WTC11 (cell line): Measurements from ENCODE around the gene FALEC. TPM values are rescaled to one million over a fixed set of nuclear protein-coding genes. Genes with fewer than 3 reads are reported as not detected.

Source experiments
- ATAC-seq: fragments of 200-7000 bp; cut with Tn5 transposase; 2 replicates; pipeline ENCODE4 v1.10.0; 2021; ENCODE audit warnings: mild to moderate bottlenecking, moderate library complexity
- CTCF ChIA-PET: fragments of 300-600 bp; sonication (Branson Sonifier 250); formaldehyde crosslinking; loops from one replicate; lab custom pipeline; 2021; ENCODE audit warnings: antibody characterized with exemption; lab: Charles Lee
- POLR2A ChIA-PET: fragments of 350-600 bp; sonication (Branson Sonifier 250); formaldehyde crosslinking; loops from one replicate; lab custom pipeline; 2021; ENCODE audit warnings: antibody characterized with exemption; lab: Charles Lee
- DNase-seq: peaks from one replicate; pipeline ENCODE4 v3.0.0; 2021; ENCODE audit warnings: low spot score
- H3K27ac Mint-ChIP-seq: 2 replicates; pipeline ENCODE4 v1.8.0; 2021; ENCODE audit warnings: mixed read lengths
- H3K27me3 Mint-ChIP-seq: 2 replicates; pipeline ENCODE4 v1.8.0; 2021; ENCODE audit warnings: low read depth, mild to moderate bottlenecking, moderate library complexity, mixed read lengths
- H3K36me3 Mint-ChIP-seq: 2 replicates; pipeline ENCODE4 v1.8.0; 2021; ENCODE audit warnings: mixed read lengths
- H3K4me1 Mint-ChIP-seq: 2 replicates; pipeline ENCODE4 v1.8.0; 2022; ENCODE audit warnings: mixed read lengths
- H3K4me3 Mint-ChIP-seq: 2 replicates; pipeline ENCODE4 v1.8.0; 2021; ENCODE audit warnings: mild to moderate bottlenecking, moderate library complexity, mixed read lengths
- H3K9me3 Mint-ChIP-seq: 2 replicates; pipeline ENCODE4 v1.8.0; 2021; ENCODE audit warnings: mixed read lengths
- EMX1 ChIP-seq: fragments of 250-450 bp; sonication (Bioruptor Pico); IDR thresholded peaks from 2 replicates; pipeline ENCODE4 v1.8.0; 2021; ENCODE audit warnings: mild to moderate bottlenecking
- JUN ChIP-seq: sonication (generic); formaldehyde crosslinking; IDR thresholded peaks from 2 replicates; pipeline ENCODE4 v1.8.0; 2023; ENCODE audit warnings: mild to moderate bottlenecking, missing genetic modification reagents
- MXD4 ChIP-seq: fragments of 250-450 bp; sonication (Bioruptor Pico); IDR thresholded peaks from 2 replicates; pipeline ENCODE4 v1.8.0; 2021; ENCODE audit warnings: mild to moderate bottlenecking, moderate library complexity, borderline replicate concordance
- NFATC4 ChIP-seq: fragments of 250-450 bp; sonication (Bioruptor Pico); IDR thresholded peaks from 2 replicates; pipeline ENCODE4 v1.9.0; 2021; ENCODE audit warnings: mild to moderate bottlenecking
- NR1H2 ChIP-seq: sonication (generic); formaldehyde crosslinking; IDR thresholded peaks from 2 replicates; pipeline ENCODE4 v1.9.0; 2021; ENCODE audit warnings: mild to moderate bottlenecking, moderate library complexity, missing genetic modification reagents
- PRRX2 ChIP-seq: fragments of 250-450 bp; sonication (Bioruptor Pico); IDR thresholded peaks from 2 replicates; pipeline ENCODE4 v1.8.0; 2021; ENCODE audit warnings: mild to moderate bottlenecking
- TCF7 ChIP-seq: sonication (generic); formaldehyde crosslinking; IDR thresholded peaks from 2 replicates; pipeline ENCODE4 v1.8.0; 2022; ENCODE audit warnings: mild to moderate bottlenecking, low read depth, missing genetic modification reagents, moderate library complexity
- ZBTB21 ChIP-seq: sonication (generic); formaldehyde crosslinking; IDR thresholded peaks from 2 replicates; pipeline ENCODE4 v1.8.1; 2023; ENCODE audit warnings: mild to moderate bottlenecking, missing genetic modification reagents, borderline replicate concordance
- ZNF416 ChIP-seq: fragments of 250-450 bp; sonication (Bioruptor Pico); IDR thresholded peaks from 2 replicates; pipeline ENCODE4 v1.9.0; 2021; ENCODE audit warnings: mild to moderate bottlenecking, inconsistent platforms
- ZNF423 ChIP-seq: fragments of 250-450 bp; sonication (Bioruptor Pico); IDR thresholded peaks from 2 replicates; pipeline ENCODE4 v2.1.2; 2022; ENCODE audit warnings: mild to moderate bottlenecking, moderate library complexity
- ZNF671 ChIP-seq: fragments of 250-450 bp; sonication (Bioruptor Pico); IDR thresholded peaks from 2 replicates; pipeline ENCODE4 v1.8.0; 2021; ENCODE audit warnings: mild to moderate bottlenecking
- total RNA-seq: library from RNA; stranded (reverse); gene quantifications from 3 replicates; pipeline ENCODE4 v1.2.3, GENCODE V29; 2021
- TF ChIP-seq, protein P1 (sequence below): fragments of 250-450 bp; sonication (Bioruptor Pico); conservative IDR thresholded peaks from 2 replicates; pipeline ENCODE4 v1.9.0; 2021; ENCODE audit warnings: mild to moderate bottlenecking
- TF ChIP-seq, protein P2 (sequence below): sonication (generic); formaldehyde crosslinking; IDR thresholded peaks from 2 replicates; pipeline ENCODE4 v1.8.1; 2023; ENCODE audit warnings: mild to moderate bottlenecking, moderate library complexity, missing genetic modification reagents
- TF ChIP-seq, protein P3 (sequence below): sonication (generic); formaldehyde crosslinking; IDR thresholded peaks from 2 replicates; pipeline ENCODE4 v1.8.1; 2023; ENCODE audit warnings: mild to moderate bottlenecking, missing genetic modification reagents, moderate library complexity
- TF ChIP-seq, protein P4 (sequence below): sonication (generic); formaldehyde crosslinking; IDR thresholded peaks from 2 replicates; pipeline ENCODE4 v1.8.1; 2023; ENCODE audit warnings: mild to moderate bottlenecking, missing genetic modification reagents
- TF ChIP-seq, protein P5 (sequence below): sonication (generic); formaldehyde crosslinking; IDR thresholded peaks from 2 replicates; pipeline ENCODE4 v1.8.0; 2022; ENCODE audit warnings: mild to moderate bottlenecking, missing genetic modification reagents
- TF ChIP-seq, protein P6 (sequence below): sonication (generic); formaldehyde crosslinking; IDR thresholded peaks from 2 replicates; pipeline ENCODE4 v1.8.1; 2022; ENCODE audit warnings: mild to moderate bottlenecking, missing genetic modification reagents, moderate library complexity, borderline replicate concordance
- TF ChIP-seq, protein P7 (sequence below): sonication (generic); formaldehyde crosslinking; IDR thresholded peaks from 2 replicates; pipeline ENCODE4 v1.8.1; 2023; ENCODE audit warnings: mild to moderate bottlenecking, missing genetic modification reagents, borderline replicate concordance

The FALEC gene
- total RNA-seq, 1 experiment from 2014 or later, result 1.2 TPM

DNA sequence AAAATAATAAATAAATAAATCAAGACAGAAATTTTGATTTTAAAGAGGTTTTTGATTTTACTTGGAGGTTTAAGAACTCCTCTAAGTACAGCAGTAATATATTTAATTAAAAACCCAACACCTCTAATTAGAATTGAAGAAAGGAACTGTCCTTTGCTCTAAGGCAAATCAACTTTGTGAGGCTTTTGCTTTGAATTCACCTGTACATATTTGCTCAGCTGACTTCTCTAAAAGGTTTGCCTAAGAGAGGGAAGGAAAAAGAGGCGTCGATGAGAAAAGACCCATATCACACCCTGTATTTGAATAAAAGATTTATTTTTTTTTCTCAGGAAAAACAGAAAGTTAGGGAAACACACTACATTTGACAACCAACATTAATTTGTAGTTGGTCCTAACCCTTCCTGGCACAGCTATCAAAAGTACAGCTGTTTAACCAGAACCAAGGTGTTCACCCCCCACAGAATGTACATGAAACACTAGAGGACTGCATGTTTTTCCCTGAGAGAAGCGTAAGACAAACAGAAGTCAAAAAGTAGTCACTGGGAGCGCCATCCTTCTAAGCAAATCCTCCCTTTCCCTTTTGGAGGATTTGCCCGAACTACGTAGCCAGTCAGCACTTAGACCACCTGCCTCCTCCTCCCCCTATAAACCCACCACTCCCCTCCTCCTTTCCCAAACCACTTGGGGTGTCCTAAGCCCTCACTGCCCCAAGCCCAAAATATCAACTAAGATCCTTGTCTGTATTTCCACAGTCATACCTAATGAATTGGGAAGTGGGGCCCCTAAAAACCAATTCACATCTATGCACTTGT, 58.9 kb downstream of the FALEC start:
- ATAC-seq, result no peak
- H3K27ac Mint-ChIP-seq, result peak overlapping the region; percentile 97
- no peak for DNase-seq
- no peaks in the 10 kb centered on the region; the same call in 1 of the 2 replicates for H3K27me3 Mint-ChIP-seq
- peak overlapping the region; percentile 92 for H3K4me3 Mint-ChIP-seq
- TF ChIP-seq, protein P1, sequence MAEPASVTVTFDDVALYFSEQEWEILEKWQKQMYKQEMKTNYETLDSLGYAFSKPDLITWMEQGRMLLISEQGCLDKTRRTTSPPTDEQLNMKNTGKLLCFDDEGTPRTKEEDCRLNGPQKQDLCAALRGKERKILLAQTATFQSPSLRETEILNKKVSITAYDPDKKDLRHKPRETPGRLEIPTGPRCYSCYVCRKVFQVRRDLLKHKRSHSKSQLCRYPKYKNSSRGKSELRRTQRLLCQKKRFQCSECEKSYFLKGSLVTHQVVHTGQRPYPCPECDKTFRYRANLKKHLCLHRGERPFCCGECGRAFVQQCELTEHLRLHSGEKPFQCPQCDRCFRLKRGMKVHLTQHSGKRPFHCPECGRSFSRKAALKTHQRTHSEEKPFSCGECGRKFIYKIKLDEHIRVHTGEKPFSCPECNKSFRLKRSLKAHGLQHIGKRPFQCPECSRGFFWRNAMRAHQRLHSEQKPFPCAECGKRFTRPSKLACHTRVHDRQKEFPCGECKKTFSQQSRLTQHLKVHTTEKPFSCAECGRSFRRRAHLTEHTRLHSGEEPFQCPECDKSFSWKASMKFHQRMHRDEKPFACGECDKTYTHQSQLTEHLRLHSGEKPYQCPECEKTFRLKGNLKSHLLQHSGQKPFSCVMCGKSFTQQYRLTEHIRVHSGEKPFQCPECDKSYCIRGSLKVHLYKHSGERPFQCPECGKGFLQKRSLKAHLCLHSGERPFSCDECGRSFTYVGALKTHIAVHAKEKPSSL (CRISPR knock-in tag), result 0 out of 2 replicates have a peak, but pooled peaks have one; percentile 31
- 0 out of 2 replicates have a peak, but pooled peaks have one; percentile 73 for TF ChIP-seq PRRX2 (CRISPR knock-in tag)
- TF ChIP-seq, protein P2, sequence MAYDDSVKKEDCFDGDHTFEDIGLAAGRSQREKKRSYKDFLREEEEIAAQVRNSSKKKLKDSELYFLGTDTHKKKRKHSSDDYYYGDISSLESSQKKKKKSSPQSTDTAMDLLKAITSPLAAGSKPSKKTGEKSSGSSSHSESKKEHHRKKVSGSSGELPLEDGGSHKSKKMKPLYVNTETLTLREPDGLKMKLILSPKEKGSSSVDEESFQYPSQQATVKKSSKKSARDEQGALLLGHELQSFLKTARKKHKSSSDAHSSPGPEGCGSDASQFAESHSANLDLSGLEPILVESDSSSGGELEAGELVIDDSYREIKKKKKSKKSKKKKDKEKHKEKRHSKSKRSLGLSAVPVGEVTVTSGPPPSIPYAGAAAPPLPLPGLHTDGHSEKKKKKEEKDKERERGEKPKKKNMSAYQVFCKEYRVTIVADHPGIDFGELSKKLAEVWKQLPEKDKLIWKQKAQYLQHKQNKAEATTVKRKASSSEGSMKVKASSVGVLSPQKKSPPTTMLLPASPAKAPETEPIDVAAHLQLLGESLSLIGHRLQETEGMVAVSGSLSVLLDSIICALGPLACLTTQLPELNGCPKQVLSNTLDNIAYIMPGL, result no peak
- TF ChIP-seq EMX1 (CRISPR knock-in tag), result peak; percentile 44; the same call in 1 of the 2 replicates
- TF ChIP-seq ZNF416 (CRISPR knock-in tag), result 0 out of 2 replicates have a peak, but pooled peaks have one; percentile 44
- peak; percentile 70; the same call in 1 of the 2 replicates for TF ChIP-seq NFATC4
- 0 out of 2 replicates have a peak, but pooled peaks have one; percentile 54 for TF ChIP-seq ZNF671
- TF ChIP-seq ZBTB21, result no peak
- no peaks in the 10 kb centered on the region for H3K9me3 Mint-ChIP-seq
- ChIA-PET POLR2A (interaction anchor here (0.6 to 9.4 kb wide), 2 partner anchors 11 to 31 kb away, joined by 3 to 188 read pairs; no protein-coding TSS in a partner anchor), CTCF (interaction anchor here (1.0 to 7.2 kb wide), 3 partner anchors 13 to 42 kb away, joined by 3 to 68 read pairs (median 5); no protein-coding TSS in a partner anchor)
- H3K4me1 Mint-ChIP-seq, result peaks cover 62% of the 10 kb centered on the region
- peaks cover 76% of the 10 kb centered on the region for H3K36me3 Mint-ChIP-seq

DNA sequence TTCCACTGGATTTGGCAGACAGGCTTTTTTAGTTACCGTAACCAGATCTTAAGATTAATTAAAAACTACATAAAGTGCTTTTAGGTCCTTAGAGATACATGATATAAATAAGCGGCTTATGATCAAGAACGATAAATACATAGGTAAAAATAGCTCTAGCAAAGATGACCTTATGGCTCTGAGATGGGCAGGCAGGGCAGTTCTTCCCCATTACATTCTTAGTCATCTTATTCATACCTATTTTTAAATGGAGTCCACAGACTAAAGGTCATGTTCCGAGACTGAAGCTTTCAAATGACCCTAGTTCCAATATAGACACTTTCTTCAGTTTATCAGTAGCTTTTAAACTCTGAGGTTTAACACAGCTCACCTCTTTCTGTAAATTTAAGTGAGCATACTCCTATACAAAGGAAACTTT, 59.5 kb downstream of the FALEC start:
- Mint-ChIP-seq H3K27me3 (no peaks in the 10 kb centered on the region; the same call in 1 of the 2 replicates), H3K36me3 (peaks cover 76% of the 10 kb centered on the region)
- CTCF ChIA-PET, result interaction anchor here (0.6 to 1.2 kb wide), 3 partner anchors 14 to 43 kb away, joined by 3 to 5 read pairs (median 4); no protein-coding TSS in a partner anchor
- DNase-seq, result no peak
- TF ChIP-seq NFATC4 (no peak), TCF7 (CRISPR knock-in tag) (no peak), MXD4 (CRISPR knock-in tag) (no peak), JUN (CRISPR knock-in tag) (no peak), ZNF423 (no peak), NR1H2 (CRISPR knock-in tag) (no peak)
- TF ChIP-seq, protein P3, sequence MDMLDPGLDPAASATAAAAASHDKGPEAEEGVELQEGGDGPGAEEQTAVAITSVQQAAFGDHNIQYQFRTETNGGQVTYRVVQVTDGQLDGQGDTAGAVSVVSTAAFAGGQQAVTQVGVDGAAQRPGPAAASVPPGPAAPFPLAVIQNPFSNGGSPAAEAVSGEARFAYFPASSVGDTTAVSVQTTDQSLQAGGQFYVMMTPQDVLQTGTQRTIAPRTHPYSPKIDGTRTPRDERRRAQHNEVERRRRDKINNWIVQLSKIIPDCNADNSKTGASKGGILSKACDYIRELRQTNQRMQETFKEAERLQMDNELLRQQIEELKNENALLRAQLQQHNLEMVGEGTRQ (CRISPR knock-in tag), result no peak
- TF ChIP-seq, protein P4, sequence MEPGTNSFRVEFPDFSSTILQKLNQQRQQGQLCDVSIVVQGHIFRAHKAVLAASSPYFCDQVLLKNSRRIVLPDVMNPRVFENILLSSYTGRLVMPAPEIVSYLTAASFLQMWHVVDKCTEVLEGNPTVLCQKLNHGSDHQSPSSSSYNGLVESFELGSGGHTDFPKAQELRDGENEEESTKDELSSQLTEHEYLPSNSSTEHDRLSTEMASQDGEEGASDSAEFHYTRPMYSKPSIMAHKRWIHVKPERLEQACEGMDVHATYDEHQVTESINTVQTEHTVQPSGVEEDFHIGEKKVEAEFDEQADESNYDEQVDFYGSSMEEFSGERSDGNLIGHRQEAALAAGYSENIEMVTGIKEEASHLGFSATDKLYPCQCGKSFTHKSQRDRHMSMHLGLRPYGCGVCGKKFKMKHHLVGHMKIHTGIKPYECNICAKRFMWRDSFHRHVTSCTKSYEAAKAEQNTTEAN (CRISPR knock-in tag), result no peak
- TF ChIP-seq, protein P1 (CRISPR knock-in tag), result no peak
- TF ChIP-seq, protein P5, sequence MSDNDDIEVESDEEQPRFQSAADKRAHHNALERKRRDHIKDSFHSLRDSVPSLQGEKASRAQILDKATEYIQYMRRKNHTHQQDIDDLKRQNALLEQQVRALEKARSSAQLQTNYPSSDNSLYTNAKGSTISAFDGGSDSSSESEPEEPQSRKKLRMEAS (CRISPR knock-in tag), result no peak
- TF ChIP-seq, protein P6, sequence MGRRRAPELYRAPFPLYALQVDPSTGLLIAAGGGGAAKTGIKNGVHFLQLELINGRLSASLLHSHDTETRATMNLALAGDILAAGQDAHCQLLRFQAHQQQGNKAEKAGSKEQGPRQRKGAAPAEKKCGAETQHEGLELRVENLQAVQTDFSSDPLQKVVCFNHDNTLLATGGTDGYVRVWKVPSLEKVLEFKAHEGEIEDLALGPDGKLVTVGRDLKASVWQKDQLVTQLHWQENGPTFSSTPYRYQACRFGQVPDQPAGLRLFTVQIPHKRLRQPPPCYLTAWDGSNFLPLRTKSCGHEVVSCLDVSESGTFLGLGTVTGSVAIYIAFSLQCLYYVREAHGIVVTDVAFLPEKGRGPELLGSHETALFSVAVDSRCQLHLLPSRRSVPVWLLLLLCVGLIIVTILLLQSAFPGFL (CRISPR knock-in tag), result no peak
- TF ChIP-seq, protein P7, sequence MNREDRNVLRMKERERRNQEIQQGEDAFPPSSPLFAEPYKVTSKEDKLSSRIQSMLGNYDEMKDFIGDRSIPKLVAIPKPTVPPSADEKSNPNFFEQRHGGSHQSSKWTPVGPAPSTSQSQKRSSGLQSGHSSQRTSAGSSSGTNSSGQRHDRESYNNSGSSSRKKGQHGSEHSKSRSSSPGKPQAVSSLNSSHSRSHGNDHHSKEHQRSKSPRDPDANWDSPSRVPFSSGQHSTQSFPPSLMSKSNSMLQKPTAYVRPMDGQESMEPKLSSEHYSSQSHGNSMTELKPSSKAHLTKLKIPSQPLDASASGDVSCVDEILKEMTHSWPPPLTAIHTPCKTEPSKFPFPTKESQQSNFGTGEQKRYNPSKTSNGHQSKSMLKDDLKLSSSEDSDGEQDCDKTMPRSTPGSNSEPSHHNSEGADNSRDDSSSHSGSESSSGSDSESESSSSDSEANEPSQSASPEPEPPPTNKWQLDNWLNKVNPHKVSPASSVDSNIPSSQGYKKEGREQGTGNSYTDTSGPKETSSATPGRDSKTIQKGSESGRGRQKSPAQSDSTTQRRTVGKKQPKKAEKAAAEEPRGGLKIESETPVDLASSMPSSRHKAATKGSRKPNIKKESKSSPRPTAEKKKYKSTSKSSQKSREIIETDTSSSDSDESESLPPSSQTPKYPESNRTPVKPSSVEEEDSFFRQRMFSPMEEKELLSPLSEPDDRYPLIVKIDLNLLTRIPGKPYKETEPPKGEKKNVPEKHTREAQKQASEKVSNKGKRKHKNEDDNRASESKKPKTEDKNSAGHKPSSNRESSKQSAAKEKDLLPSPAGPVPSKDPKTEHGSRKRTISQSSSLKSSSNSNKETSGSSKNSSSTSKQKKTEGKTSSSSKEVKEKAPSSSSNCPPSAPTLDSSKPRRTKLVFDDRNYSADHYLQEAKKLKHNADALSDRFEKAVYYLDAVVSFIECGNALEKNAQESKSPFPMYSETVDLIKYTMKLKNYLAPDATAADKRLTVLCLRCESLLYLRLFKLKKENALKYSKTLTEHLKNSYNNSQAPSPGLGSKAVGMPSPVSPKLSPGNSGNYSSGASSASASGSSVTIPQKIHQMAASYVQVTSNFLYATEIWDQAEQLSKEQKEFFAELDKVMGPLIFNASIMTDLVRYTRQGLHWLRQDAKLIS (CRISPR knock-in tag), result no peak
- TF ChIP-seq, all 79 proteins: peak for 0
- no peak for ATAC-seq
- Mint-ChIP-seq H3K27ac (peak overlapping the region; percentile 97), H3K9me3 (no peaks in the 10 kb centered on the region), H3K4me1 (peaks cover 56% of the 10 kb centered on the region), H3K4me3 (peak overlapping the region; percentile 92)
- POLR2A ChIA-PET, result interaction anchor here (9.4 kb wide), 1 partner anchor 12 kb away, joined by 188 read pairs; no protein-coding TSS in a partner anchor
